GM12878 (cell line): Measurements from ENCODE around the gene DEUP1. TPM values are rescaled to one million over a fixed set of nuclear protein-coding genes. Genes with fewer than 3 reads are reported as not detected.

Experiments used
- ATAC-seq: fragments of 200-7000 bp; cut with Tn5 transposase; 3 replicates; pipeline ENCODE4 v1.9.1; 2020; ENCODE audit warnings: mild to moderate bottlenecking, moderate library complexity
- BruUV-seq: library from RNA; stranded (reverse); fragments of 400-500 nt; replicated peaks from 2 replicates; lab custom pipeline; 2021; lab: Mats Ljungman, UMichigan
- CTCF ChIA-PET: fragments of 300-600 bp; sonication (Branson Sonifier 250); formaldehyde crosslinking; extraction: SDS; loops from one replicate; lab custom pipeline; 2021; ENCODE audit warnings: inconsistent platforms; lab: Yijun Ruan, JAX
- POLR2A ChIA-PET: fragments of 350-600 bp; formaldehyde crosslinking; extraction: SDS; loops from one replicate; lab custom pipeline; 2021; ENCODE audit warnings: inconsistent platforms; lab: Charles Lee
- RAD21 ChIA-PET: fragments of 300-600 bp; sonication (Branson Sonifier 250); formaldehyde crosslinking; loops from one replicate; lab custom pipeline; 2023; ENCODE audit warnings: antibody characterized with exemption; ENCODE audit not compliant: unreplicated experiment; lab: Charles Lee
- SMC1A ChIA-PET: fragments of 300-600 bp; sonication (Branson Sonifier 250); formaldehyde crosslinking; loops from one replicate; lab custom pipeline; 2023; ENCODE audit not compliant: unreplicated experiment, uncharacterized antibody; lab: Charles Lee
- DNase-seq: peaks from one replicate; pipeline ENCODE4 v3.0.0-alpha.2; 2011; ENCODE audit warnings: low read depth, low spot score
- FAIRE-seq: peaks from 3 replicates; lab custom pipeline; 2011; peaks lifted over from hg19 to GRCh38; lab: Jason Lieb, UNC
- H2AFZ ChIP-seq: 2 replicates; pipeline ENCODE4 v1.6.0; 2011; ENCODE audit warnings: low read depth, low read length, control low read depth; ENCODE audit not compliant: control insufficient read depth
- H3K27ac ChIP-seq: 2 replicates; pipeline ENCODE4 v1.5.1; 2011; ENCODE audit warnings: control low read depth; ENCODE audit not compliant: control insufficient read depth, insufficient read depth
- H3K27me3 ChIP-seq, 2 experiments: replicated peaks in 1 of 2; 2 replicates each; pipeline versions ENCODE4 v1.6.0 to v1.6.1; 2011; ENCODE audit warnings: low read length in 1 of 2; ENCODE audit not compliant: control insufficient read depth in 2 of 2, insufficient read depth in 2 of 2
- H3K36me3 ChIP-seq, 2 experiments: 2 replicates each; pipeline ENCODE4 v1.5.1; 2011; ENCODE audit warnings: low read length in 1 of 2; ENCODE audit not compliant: control insufficient read depth in 2 of 2, insufficient read depth in 2 of 2
- H3K4me1 ChIP-seq: 2 replicates; pipeline ENCODE4 v1.6.1; 2011; ENCODE audit warnings: mild to moderate bottlenecking, low read length, moderate library complexity, mixed read lengths; ENCODE audit not compliant: control insufficient read depth, insufficient read depth
- H3K4me2 ChIP-seq: 2 replicates; pipeline ENCODE4 v1.6.0; 2011; ENCODE audit warnings: control low read depth; ENCODE audit not compliant: control insufficient read depth, insufficient read depth
- H3K4me3 ChIP-seq: fragments of 200-600 bp; sonication (generic); 2 replicates; pipeline ENCODE4 v1.5.1; 2016
- H3K79me2 ChIP-seq: 2 replicates; pipeline ENCODE4 v1.6.0; 2011; ENCODE audit warnings: low read length; ENCODE audit not compliant: control insufficient read depth, insufficient read depth
- H3K9ac ChIP-seq: 2 replicates; pipeline ENCODE4 v1.8.0; 2011; ENCODE audit warnings: low read length, control low read depth, mixed read lengths; ENCODE audit not compliant: control insufficient read depth, insufficient read depth
- H3K9me3 ChIP-seq: replicated peaks from 3 replicates; pipeline ENCODE4 v1.5.1; 2011; ENCODE audit warnings: mild to moderate bottlenecking, low read length; ENCODE audit not compliant: control insufficient read depth, insufficient read depth
- H4K20me1 ChIP-seq: 2 replicates; pipeline ENCODE4 v1.6.0; 2011; ENCODE audit not compliant: control insufficient read depth, insufficient read depth
- FOXM1 ChIP-seq: IDR thresholded peaks from 2 replicates; pipeline ENCODE4 v1.6.1; 2012; ENCODE audit warnings: low read depth, mild to moderate bottlenecking, inconsistent platforms, low read length, moderate library complexity
- HDAC6 ChIP-seq: fragments of 200-600 bp; sonication (generic); IDR thresholded peaks from one replicate; pipeline ENCODE4 v1.8.0; 2017; ENCODE audit warnings: antibody characterized with exemption; ENCODE audit not compliant: unreplicated experiment
- HSF1 ChIP-seq: fragments of 150-350 bp; IDR thresholded peaks from 2 replicates; pipeline ENCODE4 v1.6.1; 2014; ENCODE audit warnings: mild to moderate bottlenecking, low read depth, low read length
- PRDM15 ChIP-seq: fragments of 450-650 bp; formaldehyde crosslinking; IDR thresholded peaks from 2 replicates; pipeline ENCODE4 v1.4.0; 2020; ENCODE audit warnings: mild to moderate bottlenecking, moderate library complexity
- RUNX3 ChIP-seq: IDR thresholded peaks from 2 replicates; pipeline ENCODE4 v1.6.1; 2012; ENCODE audit warnings: low read length, inconsistent platforms
- SP1 ChIP-seq: IDR thresholded peaks from one replicate; pipeline ENCODE4 v1.6.1; 2011; ENCODE audit warnings: low read depth, low read length
- SPI1 ChIP-seq: IDR thresholded peaks from 2 replicates; pipeline ENCODE4 v1.6.1; 2011; ENCODE audit warnings: low read depth, mild to moderate bottlenecking, low read length, moderate library complexity, borderline replicate concordance; ENCODE audit not compliant: insufficient read depth
- ZBED1 ChIP-seq: IDR thresholded peaks from 2 replicates; pipeline ENCODE4 v1.6.1; 2016; ENCODE audit warnings: borderline replicate concordance
- ZBTB4 ChIP-seq: fragments of 450-650 bp; formaldehyde crosslinking; IDR thresholded peaks from 2 replicates; pipeline ENCODE4 v1.4.0; 2022; ENCODE audit warnings: mild to moderate bottlenecking, moderate library complexity
- ZBTB40 ChIP-seq: fragments of 450-650 bp; IDR thresholded peaks from 2 replicates; pipeline ENCODE4 v1.6.1; 2016; ENCODE audit warnings: mild to moderate bottlenecking, moderate library complexity, borderline replicate concordance
- ZNF24 ChIP-seq: fragments of 450-650 bp; IDR thresholded peaks from 2 replicates; pipeline ENCODE4 v1.6.1; 2017; ENCODE audit warnings: antibody characterized with exemption, mild to moderate bottlenecking
- WGBS: methylation state at CpG from one replicate; pipeline ENCODE4 v1.1.6; 2016; ENCODE audit warnings: low lambda C conversion rate; ENCODE audit not compliant: insufficient replicate concordance, insufficient coverage; ENCODE audit errors: missing lambda C conversion rate; 5-methylcytosine and 5-hydroxymethylcytosine counted together
- in situ Hi-C: fragments of 300-500 bp; cut with MboI; formaldehyde crosslinking; loops from 9 replicates; pipeline ENCODE4 v1.14.3; 2018; ENCODE audit warnings: mixed read lengths
- intact Hi-C: fragments of 100-400 bp; cut with micrococcal nuclease; formaldehyde crosslinking; loops from one replicate; pipeline ENCODE4 v1.14.2; 2022; ENCODE audit not compliant: unreplicated experiment
- polyA plus RNA-seq, 11 experiments: library from polyadenylated mRNA; depleted of rRNA in 4 of 11; unstranded in 6 of 11; stranded (reverse) in 5 of 11; fragments of >200 nt; fragmentation: Nextera tagmentation in 4 of 11; fragmentation: Illumina TruSeq in 1 of 11; extraction: Ambion mirVana in 4 of 11; extraction: Trizol in 1 of 11; gene quantifications; 1 replicate in 1 of 11; 2 replicates in 10 of 11; pipeline versions ENCODE4 v1.2.1 to v1.2.3, GENCODE V29; 2011 to 2016; ENCODE audit warnings: inconsistent platforms in 2 of 11, missing spikeins in 2 of 11, low read depth in 1 of 11
- total RNA-seq, 4 experiments: library from RNA; depleted of rRNA in 3 of 4; stranded (reverse); fragments of >200 nt in 3 of 4; fragmentation: Illumina TruSeq in 1 of 4; extraction: Trizol in 1 of 4; gene quantifications; 2 replicates each; pipeline versions ENCODE4 v1.2.1 to v1.2.3, GENCODE V29; 2013 to 2021

The DEUP1 gene
- total and polyA plus RNA-seq, 10 of the 15 experiments (the other 5 are each of a cell fraction or from before 2014, with no cell fraction given), result 0.12 TPM; not detected in 9

DNA sequence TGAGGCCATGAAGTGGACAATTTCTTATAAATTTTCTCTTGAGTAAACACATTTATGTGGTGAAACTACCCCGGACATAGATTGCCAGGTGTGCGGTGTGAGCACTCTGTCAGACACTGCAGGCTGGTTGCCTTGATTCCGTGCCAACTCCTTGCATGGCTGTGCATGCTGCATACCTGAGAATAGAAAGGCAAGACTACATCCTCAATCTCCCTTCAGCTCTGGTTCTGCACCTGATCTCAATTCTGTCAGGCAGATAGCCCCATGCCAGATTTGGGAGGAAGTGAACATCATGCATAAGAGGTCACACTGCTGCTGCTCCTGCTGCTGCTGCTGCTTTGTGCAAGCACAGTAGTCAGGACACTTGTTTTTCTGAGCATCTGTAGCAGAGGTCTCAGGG, 42.5 kb upstream of the DEUP1 start:
- no peak overlapping the region for H3K4me2 ChIP-seq
- ChIA-PET POLR2A (no interaction called here), RAD21 (no interaction called here), CTCF (no interaction called here), SMC1A (interaction anchor here (0.8 to 1.0 kb wide), 2 partner anchors 53 to 254 kb away, joined by 3 read pairs; no protein-coding TSS in a partner anchor)
- no peaks in the 10 kb centered on the region for H3K79me2 ChIP-seq
- peak overlapping the region; percentile 5; the same call in 1 of the 2 replicates for H3K27ac ChIP-seq
- no peak overlapping the region for H3K9ac ChIP-seq
- no peaks in the 10 kb centered on the region for H3K27me3 ChIP-seq
- DNase-seq (peak; percentile 44), ATAC-seq (peak; percentile 40; the same call in 2 of the 3 replicates), FAIRE-seq (peak; percentile 70)
- no peaks in the 10 kb centered on the region; the same call in 2 of the 3 replicates for H3K9me3 ChIP-seq
- BruUV-seq, result no TSS peak
- H3K4me3 ChIP-seq, result no peak overlapping the region
- intact Hi-C loops, result loop anchor here (5.0 kb wide), 1 partner anchor 254 kb away; the partner anchor contains the start of gene SMCO4
- peaks cover 16% of the 10 kb centered on the region for H3K4me1 ChIP-seq
- in situ Hi-C loops, result no loop called here
- H2AFZ ChIP-seq, result no peak overlapping the region
- 0% methylated on average over 3 of the region's 3 CpGs for WGBS
- no peaks in the 10 kb centered on the region for H4K20me1 ChIP-seq
- H3K36me3 ChIP-seq, result no peaks in the 10 kb centered on the region
- TF ChIP-seq SP1 (no peak), HSF1 (no peak), HDAC6 (no peak), ZBED1 (no peak), ZBTB4 (CRISPR knock-in tag) (no peak), RUNX3 (peak; percentile 24; the same call in 1 of the 2 replicates), ZNF24 (no peak), FOXM1 (0 out of 2 replicates have a peak, but pooled peaks have one; percentile 8), SPI1 (peak; percentile 48; the same call in 1 of the 2 replicates), PRDM15 (CRISPR knock-in tag) (no peak), ZBTB40 (no peak)
